Measurements from ENCODE around the gene MTHFR. TPM values are rescaled to one million over a fixed set of nuclear protein-coding genes. Genes with fewer than 3 reads are reported as not detected.

MTHFR gene
- polyA plus RNA-seq, 1 of the 3 experiments (the other 2 are of a cell fraction): 5.3 TPM

DNA sequence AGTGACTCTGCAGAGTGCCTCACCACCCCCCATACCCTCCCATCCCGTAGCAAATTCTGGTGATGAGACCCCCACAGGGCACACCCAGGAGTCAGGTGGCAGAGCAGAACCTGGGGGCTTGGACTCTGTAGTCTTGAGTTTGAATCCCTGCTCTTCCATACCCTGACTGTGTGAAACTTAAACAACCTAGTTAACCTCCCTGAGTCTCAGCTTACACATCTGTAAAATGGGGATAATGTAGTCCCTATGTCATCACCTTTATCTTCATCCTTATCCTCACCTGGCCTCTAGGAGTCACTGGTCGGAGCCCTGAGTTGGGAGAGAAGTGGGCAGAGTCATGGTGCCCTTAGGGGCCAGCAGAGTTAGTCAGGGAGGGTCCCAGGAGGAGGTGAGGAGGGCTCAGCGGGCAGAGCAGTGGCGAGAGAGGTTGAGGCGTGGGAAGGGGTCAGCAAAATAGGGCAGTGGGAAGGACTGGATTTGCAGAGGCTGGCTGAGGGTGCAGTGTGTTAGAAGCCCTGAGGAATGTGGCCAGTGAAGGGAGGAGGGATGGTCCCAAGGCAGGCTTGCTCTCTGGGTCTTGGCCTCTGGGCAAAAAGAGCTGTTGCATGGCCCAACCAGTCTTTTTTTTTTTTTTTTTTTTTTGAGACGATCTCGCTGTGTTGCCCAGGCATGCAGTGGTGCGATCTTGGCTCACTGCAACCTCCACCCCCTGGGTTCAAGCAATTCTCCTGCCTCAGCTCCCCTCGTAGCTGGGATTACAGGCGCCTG is 25.2 kb downstream of the MTHFR start:
- Histone ChIP-seq H3F3A (replicated peaks; ENCODE audit: insufficient read depth) (no peaks in the 10 kb centered on the region), H3K4me2 (no peak overlapping the region), H3K27ac (ENCODE audit: low read depth in 2 of 2, low read length in 1 of 2) (no peak overlapping the region), H3K27me3 (ENCODE audit: insufficient read depth) (no peaks in the 10 kb centered on the region), H3K4me1 (ENCODE audit: control insufficient read depth in 1 of 2, insufficient read depth in 2 of 2, low read depth in 1 of 2, low read length in 1 of 2) (peaks cover 0 to 17% of the 10 kb centered on the region in 2 experiments; a peak in 1 of 4 replicates), H3K9ac (no peak overlapping the region), H2AFZ (ENCODE audit: low read depth) (no peak overlapping the region), H3K36me3 (replicated peaks in 1 of 2; ENCODE audit: control insufficient read depth in 1 of 2, insufficient read depth in 2 of 2, low read length in 1 of 2) (no peaks in the 10 kb centered on the region), H4K20me1 (ENCODE audit: insufficient read depth) (no peaks in the 10 kb centered on the region), H3K9me3 (no peaks in the 10 kb centered on the region), H3K79me2 (ENCODE audit: insufficient read depth) (no peaks in the 10 kb centered on the region), H3K9me2 (no peaks in the 10 kb centered on the region), H3K4me3 (ENCODE audit: low read depth in 2 of 2, low read length in 1 of 2) (no peak overlapping the region)
- TF ChIP-seq RXRA (IDR thresholded peaks at IDR 0.05; ENCODE audit: borderline replicate concordance, low read depth): no peak
- TF ChIP-seq, protein P1, sequence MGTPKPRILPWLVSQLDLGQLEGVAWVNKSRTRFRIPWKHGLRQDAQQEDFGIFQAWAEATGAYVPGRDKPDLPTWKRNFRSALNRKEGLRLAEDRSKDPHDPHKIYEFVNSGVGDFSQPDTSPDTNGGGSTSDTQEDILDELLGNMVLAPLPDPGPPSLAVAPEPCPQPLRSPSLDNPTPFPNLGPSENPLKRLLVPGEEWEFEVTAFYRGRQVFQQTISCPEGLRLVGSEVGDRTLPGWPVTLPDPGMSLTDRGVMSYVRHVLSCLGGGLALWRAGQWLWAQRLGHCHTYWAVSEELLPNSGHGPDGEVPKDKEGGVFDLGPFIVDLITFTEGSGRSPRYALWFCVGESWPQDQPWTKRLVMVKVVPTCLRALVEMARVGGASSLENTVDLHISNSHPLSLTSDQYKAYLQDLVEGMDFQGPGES (IDR thresholded peaks at IDR 0.05; ENCODE audit: low read depth, low read length): no peak
- no peak for TF ChIP-seq YY1 (IDR thresholded peaks at IDR 0.05; ENCODE audit: low read depth)
- no peak for TF ChIP-seq USF1 (IDR thresholded peaks at IDR 0.05; ENCODE audit: borderline replicate concordance, low read depth)
- TF ChIP-seq, protein P2, sequence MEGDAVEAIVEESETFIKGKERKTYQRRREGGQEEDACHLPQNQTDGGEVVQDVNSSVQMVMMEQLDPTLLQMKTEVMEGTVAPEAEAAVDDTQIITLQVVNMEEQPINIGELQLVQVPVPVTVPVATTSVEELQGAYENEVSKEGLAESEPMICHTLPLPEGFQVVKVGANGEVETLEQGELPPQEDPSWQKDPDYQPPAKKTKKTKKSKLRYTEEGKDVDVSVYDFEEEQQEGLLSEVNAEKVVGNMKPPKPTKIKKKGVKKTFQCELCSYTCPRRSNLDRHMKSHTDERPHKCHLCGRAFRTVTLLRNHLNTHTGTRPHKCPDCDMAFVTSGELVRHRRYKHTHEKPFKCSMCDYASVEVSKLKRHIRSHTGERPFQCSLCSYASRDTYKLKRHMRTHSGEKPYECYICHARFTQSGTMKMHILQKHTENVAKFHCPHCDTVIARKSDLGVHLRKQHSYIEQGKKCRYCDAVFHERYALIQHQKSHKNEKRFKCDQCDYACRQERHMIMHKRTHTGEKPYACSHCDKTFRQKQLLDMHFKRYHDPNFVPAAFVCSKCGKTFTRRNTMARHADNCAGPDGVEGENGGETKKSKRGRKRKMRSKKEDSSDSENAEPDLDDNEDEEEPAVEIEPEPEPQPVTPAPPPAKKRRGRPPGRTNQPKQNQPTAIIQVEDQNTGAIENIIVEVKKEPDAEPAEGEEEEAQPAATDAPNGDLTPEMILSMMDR (IDR thresholded peaks at IDR 0.05): no peak
- TF ChIP-seq SMC3 (IDR thresholded peaks at IDR 0.05; ENCODE audit: low read depth, low read length): no peak
- no peak for TF ChIP-seq FOXM1 (IDR thresholded peaks at IDR 0.05; ENCODE audit: low read depth)
- no peak for TF ChIP-seq RCOR1 (IDR thresholded peaks at IDR 0.05; ENCODE audit: low read length)
- no peak for TF ChIP-seq TAF1 (IDR thresholded peaks at IDR 0.05; ENCODE audit: borderline replicate concordance, low read depth, low read length)
- TF ChIP-seq RFX5 (IDR thresholded peaks at IDR 0.05; ENCODE audit: low read length): no peak
- TF ChIP-seq MAX (IDR thresholded peaks at IDR 0.05; ENCODE audit: low read depth): no peak
- TF ChIP-seq JUND (IDR thresholded peaks at IDR 0.05): no peak
- TF ChIP-seq ELF1 (IDR thresholded peaks at IDR 0.05): no peak
- TF ChIP-seq GABPA (IDR thresholded peaks at IDR 0.05; ENCODE audit: low read depth): no peak
- no peak for TF ChIP-seq POLR2AphosphoS5 (IDR thresholded peaks at IDR 0.05; ENCODE audit: low read depth, low read length)
- no peak for TF ChIP-seq EZH2phosphoT487 (IDR thresholded peaks at IDR 0.05; ENCODE audit: borderline replicate concordance, low read depth)
- TF ChIP-seq MEF2A (IDR thresholded peaks at IDR 0.05; ENCODE audit: borderline replicate concordance, low read depth): no peak
- TF ChIP-seq CHD2 (IDR thresholded peaks at IDR 0.05; ENCODE audit: low read length, partially characterized antibody): no peak
- TF ChIP-seq TCF12 (IDR thresholded peaks at IDR 0.05): no peak
- ChIA-PET POLR2A (no interaction called here), CTCF (no interaction called here)
- no peak for DNase-seq
- 81% methylated on average over 9 of the region's 10 CpGs for WGBS (ENCODE audit: low lambda C conversion rate)

Data from SK-N-SH (cell line).